Retina (tissue), 1 donor: ENCODE measurements around the gene C5orf24.
"Not testable (repeated sequence)": the region's sequence is repeated elsewhere in the genome, so short reads cannot be mapped to it uniquely, and the experiment has no call there.

Experiments used
- DNase-seq: peaks from one replicate; pipeline ENCODE4 v3.0.0-alpha.2; 2016

The C5orf24 gene

DNA sequence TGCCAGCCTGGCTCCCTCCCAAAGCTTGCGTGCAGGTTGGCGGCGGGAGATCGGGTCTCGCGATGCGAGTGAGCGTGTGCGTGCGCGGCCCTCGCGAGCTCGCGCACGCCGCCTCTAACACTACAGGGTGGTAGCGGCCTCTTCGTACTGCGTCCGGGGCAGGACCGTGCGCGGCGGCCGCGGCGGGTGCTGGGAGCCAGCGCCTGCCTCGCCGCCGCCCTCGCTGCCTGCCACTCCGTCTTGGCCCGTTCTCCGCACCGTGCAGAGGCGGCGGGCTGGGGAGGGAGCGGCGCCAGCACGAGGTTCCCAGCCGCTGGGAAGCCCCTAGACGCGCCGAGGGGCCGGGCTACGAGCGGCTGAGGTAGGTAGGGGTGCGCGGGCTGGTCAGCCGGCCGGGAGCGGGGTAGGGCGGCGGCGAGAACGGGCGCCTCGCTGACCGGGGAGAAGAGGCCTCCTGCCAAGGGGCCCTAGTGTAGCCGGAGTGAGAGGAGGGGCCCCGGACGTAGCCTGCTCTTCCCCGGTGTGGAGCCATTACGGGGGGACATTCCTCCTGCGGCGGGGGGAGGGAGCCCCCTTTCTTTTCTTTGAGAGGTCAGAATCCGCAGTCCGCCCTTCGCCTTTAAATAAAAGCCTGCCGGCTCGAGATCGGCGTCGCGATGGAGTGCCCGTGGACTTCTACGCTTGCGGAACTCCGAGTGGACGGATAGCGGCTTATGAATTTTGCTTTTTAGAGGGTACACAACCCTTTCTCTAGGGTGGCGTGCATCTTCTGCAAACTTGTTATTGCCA, at the start of gene C5orf24:
Gene C5orf24 (plus strand): TSS at position 117 of the 789 bp plus-strand sequence. CDS start 8,933 bp downstream, outside the sequence.
- peak; percentile 97 for DNase-seq

DNA sequence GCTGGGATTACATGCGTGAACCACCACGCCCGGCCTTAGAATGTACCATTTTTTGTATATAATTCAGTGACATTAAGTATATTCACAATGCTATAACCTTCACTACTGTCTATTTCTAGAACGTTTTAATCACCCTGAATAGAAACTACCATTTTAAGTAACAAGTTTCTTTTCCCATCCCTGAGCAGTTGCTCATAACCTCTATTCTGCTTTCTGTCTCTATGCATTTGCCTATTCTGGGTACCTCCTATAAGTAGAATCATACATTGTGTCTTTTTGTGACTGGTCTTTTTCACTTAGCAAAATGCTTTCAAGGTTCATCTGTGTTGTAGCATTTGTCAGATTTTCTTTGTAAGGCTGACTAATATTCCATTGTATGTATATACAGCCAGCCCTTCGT, 47.3 kb upstream of the C5orf24 start:
- DNase-seq = no peak

DNA sequence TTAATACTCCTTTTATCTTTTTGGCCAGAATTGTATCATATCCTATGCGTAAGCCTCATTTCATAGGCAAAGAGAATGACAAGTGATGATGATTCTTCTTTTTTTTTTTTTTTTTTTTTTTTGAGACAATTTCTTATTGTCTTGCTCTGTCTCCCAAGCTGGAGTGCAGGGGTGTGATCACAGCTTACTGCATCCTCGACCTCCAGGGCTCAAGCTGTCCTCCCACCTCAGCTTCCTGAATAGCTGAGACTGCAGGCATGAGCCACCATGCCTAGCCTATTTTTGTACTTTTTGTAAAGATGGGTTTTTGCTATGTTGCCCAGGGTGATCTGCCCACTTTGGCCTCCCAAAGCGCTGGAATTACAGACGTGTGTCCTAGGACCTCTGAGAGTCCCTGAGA, 41.9 kb upstream of the C5orf24 start:
- DNase-seq = no peak

DNA sequence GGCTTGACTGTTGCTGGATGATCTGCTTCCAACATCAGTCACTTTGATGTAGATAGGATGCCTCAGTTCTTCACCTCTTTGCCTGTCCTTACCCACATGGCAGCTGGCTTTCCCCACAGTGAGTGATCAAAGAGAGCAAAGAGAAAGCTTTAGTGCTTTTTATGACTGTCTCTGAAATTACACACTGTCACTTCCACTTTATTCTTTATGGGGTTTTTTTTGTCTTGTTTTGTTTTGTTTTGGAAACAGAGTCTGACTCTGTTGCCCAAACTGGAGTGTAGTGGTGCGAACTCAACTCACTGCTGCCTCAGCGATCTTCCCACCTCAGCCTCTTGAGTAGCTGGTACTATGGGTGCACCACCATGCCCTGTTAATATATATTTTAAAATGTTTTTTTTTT, 32.4 kb upstream of the C5orf24 start:
- no peak for DNase-seq

DNA sequence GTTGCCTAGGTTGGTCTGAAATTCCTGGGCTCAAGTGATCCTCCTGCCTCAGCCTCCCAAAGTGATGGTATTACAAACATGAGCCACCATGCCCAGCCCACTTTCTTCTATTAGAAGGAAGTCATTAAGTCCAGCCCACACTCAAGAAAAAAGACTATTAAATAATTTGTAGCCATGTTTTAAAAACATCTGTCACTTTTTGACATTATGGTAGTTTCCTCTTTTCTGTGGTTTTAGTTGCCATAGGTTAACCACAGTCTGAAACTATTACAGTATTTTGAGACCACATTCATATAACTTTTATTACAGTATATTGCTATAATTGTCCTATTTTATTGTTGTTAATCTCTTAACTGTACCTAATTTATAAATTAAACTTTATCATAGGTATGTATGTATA, 31.9 kb upstream of the C5orf24 start:
- DNase-seq = no peak

DNA sequence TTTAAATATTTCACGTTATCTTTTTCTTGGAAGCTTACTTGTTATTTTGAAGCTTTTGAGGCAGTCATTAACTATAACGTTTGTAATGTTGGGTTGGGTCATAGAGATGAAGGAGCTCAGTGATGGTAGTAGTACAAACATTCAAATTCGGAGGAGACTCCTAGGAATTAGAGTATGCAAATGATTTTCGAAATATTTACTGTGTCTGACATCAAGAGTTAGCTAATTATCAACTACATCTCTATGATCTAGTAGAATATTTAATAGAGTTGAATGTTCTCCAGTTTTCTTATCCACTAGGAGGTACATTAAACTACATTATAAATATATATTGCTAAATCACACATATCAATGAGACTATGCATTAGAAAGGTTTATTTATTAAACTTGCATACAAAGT, 28.8 kb upstream of the C5orf24 start:
- no peak for DNase-seq

DNA sequence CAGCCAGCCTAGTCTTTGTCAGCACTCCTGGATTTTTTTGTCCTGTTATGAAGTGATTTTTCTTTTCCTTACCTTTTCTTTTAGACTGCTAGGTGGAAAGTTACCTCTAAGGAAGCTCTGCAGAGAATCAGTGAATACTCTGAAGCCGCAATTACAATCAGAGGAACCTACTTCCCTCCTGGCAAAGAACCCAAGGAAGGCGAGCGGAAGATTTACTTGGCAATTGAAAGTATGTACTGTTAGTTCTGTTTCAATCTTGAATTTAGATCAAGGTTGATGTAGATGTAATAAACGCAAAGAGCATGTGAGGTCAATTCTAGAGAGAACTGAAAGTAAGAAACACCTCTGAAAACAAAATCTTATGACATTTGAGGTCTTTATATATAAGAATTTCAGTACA, 27.0 kb upstream of the C5orf24 start:
- DNase-seq = no peak

DNA sequence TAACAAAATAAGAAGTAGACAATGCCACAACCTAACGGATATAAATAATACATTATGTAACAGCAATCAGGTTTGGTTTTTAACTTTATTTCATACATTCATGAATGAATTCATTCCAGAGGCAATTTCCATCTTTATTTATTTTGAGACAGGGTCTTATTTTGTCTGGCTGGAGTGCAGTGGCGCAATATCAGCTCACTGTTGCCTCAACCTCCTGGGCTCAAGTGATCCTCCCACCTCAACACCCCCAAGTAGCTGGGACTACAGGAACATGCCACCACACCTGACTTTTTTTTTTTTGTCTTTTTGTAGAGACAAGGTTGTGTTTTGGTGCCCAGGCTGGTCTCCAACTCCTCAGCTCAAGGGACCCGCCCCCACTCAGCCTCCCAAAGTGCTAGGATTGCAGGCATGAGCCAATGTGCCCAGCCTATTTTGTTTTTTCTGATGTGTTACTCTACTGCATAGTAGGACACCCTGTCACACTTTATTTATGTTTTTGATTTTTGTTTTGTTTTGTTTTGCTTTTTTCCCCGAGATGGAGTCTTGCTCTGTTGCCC, 26.3 kb upstream of the C5orf24 start:
- no peak for DNase-seq

DNA sequence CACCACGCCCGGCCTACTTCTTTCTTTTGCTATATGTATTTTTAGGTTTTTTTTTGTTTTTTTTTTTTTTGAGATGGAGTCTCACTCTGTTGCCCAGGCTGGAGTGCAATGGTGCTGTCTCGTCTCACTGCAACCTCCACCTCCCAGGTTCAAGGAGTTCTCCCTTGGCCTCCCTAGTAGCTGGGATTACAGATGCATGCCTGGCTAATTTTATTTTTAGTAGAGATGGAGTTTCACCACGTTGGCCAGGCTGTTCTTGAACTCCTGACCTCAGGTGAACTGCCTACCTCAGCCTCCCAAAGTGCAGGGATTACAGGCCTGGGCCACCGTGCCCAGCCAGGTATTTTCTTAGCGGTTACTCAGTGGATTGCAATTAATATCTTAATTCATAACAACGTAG, 23.9 kb upstream of the C5orf24 start:
- DNase-seq = no peak

DNA sequence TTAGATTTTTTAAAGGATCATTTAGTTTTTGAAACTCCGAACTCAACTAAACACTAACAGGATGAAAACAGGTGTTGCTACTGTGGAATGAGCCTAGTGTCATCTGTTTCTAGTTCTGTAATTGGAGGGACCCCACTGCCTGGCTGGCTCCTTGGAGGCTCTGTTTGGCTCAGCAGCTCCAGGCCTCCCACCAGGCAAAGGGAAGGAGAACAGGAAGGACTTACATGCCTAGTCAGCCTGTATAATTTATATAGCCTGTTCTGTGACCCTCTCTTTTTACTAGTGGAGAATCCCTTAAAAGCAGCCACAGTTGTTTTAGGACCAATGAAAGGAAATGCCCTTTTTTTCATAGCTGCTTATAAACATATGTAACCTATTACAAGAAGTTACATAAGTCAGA, 21.1 kb upstream of the C5orf24 start:
- DNase-seq = no peak

DNA sequence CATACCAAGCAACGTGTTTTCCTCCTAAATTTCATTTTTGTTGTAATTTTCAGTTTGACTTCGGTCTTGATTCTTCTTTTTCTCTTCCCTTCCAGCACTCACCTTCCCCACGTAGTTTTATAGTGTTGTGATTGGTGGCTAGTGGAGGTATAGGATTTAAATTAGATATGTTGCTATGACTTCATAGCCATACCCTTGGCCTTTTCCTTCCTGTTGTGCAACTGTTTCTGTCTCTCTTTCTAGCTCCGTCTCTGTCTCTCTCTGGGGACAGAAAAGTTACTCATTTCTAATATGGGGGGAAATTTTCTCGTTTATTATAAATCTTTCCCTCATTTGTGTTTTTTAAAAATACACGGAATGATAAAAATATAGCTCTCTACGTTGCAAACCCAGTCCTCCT, 20.6 kb upstream of the C5orf24 start:
- no peak for DNase-seq

DNA sequence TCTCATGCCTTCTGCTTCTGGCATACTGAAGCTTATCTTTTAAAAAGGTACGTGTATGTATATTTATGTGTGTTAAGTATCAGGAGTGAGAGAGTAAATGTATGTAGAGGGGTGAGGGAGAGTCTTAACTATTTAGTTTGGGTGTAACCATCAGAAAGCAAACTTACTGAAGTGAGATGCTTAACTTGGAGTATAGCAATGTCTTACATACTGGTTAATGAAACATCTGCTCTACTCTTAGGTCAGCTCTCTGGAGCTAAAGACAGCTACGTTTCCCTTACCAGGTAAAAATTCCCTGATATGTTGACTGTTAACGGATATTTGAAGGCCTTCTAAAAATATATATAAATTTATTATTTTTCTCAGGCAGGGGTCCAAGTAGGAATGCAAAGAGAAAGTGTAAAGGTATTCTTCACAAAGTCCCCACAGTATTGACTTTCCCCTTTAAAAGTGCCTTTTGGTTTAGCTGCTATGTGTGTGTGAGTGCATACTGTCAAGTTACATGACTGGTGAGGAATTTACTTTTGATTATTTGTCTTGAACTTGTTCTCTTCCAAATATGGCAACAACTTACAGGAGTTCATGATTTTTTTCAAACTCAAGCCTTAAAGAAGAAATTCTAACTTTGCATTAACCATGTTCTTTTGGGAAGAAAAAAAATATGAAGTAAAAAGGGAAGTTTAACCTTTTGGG, 12.3 kb upstream of the C5orf24 start:
- DNase-seq = no peak

DNA sequence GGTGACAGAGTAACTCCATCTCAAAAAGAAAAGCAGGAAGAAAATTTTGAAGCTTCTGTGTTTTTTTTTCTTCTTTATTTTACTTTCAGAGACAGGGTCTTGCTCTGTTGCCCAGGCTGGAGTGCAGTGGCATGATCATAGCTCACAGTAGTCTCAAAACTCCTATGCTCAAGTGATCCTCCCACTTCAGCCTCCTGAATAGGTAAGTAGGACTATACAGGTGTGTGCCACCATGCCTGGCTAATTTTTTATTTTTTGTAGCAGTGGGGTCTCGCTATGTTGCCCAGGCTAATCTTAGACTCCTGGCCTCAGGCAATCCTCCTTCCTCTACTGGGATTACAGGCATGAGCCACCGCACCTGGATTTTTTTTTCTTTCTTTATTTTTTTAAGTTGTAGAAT, 10.1 kb upstream of the C5orf24 start:
- no peak for DNase-seq

DNA sequence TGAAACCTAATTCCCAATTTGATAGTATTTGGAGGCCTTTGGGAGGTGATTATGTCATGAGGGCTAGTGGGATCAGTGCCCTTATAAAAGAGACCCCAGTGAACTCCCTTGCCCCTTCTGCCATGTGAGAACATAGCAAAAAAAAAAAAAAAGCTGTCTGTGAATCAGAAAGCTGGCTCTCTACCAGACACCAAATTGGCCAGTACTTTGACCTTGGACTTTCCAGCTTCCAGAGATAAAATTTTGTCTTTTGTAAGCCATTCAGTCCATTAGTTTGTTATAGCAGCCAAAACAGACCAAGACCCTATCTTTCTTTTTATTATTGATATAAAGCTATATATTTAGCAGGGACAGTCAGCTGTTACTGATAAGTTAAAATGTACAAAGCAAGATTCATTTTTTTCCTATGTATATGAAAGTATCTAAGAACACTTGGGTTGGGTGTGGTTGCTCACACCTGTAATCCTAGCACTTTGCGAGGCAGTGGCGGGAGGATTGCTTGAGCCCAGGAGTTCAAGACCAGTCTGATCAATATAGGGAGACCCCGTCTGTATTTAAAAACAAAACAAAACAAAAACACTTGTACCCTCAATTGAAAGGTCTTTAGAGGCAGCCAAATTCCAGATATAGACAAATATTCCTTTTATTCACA, 8.1 kb upstream of the C5orf24 start:
- no peak for DNase-seq

DNA sequence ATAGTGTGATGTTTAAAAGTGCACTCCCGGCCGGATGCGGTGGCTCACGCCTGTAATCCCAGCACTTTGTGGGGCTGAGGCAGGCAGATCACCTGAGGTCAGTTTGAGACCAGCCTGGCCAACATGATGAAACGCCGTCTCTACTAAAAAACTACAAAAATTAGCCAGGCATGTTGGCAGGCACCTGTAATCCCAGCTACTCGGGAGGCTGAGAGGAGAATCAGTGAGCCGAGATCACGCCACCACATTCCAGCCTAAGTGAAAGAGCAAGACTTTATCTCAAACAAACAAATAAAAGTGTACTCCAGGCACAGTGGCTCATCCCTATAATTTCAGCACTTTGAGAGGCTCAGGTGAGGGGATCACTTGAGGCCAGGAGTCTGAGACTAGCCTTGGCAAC, 7.4 kb upstream of the C5orf24 start:
- not testable (repeated sequence) for DNase-seq

DNA sequence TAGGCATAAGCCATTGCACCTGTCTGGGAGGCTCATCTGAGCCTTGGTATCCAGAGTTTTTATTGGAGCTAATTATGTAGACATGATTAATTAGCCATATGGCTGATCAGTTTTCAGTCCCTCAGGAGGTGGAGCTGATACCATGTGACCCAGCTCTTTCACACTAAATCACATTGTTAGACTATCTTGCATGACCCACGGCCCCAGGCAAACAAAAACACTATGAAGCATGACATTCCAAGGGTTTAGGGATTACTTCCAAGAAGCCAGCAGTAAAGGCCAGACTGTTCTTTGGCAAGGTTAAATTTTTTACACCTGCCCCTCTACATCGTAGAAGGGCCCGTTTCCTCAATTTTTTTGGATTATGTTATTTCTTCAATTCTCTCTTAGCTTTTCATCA, 5.0 kb upstream of the C5orf24 start:
- no peak for DNase-seq

DNA sequence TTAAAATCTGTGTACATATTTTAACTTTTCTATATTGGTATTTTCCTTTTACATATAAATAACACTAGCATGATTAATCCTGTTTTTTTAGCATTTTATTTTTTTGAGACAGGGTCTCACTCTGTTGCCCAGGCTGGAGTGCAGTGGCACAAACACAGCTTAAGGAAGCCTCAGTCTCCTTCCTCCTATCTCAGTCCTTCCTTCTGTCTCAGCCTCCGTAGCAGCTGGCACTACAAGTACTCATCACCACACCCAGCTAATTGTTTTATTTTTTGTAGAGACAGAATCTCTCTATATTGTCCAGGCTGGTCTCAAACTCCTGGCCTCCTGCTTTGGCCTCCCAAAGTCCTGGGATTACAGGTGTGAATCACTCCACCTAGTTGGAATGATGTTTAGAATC, 1.5 kb upstream of the C5orf24 start:
- DNase-seq = no peak

DNA sequence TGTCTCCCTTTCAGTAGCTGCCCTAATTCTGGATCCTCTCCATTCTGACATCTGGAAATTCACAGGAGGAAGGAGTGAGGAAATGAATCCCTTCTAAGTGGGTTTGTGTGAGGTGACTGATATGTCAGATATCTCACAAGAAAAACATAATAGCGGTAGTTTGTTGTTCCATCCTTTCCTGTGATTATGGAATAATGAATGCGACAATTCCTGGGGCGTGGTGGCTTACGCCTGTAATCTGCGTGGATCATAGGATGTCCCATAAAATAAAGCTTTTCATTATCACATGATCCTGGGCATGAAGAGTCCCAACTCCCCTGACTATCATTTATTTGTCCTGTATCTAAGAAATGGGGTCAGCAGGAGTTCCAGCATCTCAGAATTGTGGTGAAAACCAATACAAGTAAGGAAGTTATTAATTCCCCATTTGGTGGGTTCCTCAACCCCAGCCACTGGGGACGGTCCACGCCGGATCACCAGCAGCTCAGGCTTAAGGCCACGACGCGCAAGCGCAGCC, 375 bp upstream of the C5orf24 start:
- DNase-seq = no peak

DNA sequence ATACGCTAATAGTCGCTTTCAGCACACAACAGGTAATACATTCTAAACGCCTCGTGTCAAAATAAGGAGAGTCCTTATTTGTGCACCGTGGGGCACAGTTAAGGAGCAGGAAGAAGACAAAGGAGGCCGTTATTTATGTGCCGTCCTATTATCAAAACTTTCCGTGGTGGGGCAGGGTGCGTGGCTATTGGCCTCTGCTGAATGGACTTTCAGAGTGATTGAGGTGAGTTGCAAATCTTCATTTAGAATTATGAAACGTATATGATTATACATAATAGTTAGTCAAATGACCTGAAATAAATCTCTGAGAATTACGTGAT, 833 bp downstream of the C5orf24 start:
- DNase-seq = no peak

DNA sequence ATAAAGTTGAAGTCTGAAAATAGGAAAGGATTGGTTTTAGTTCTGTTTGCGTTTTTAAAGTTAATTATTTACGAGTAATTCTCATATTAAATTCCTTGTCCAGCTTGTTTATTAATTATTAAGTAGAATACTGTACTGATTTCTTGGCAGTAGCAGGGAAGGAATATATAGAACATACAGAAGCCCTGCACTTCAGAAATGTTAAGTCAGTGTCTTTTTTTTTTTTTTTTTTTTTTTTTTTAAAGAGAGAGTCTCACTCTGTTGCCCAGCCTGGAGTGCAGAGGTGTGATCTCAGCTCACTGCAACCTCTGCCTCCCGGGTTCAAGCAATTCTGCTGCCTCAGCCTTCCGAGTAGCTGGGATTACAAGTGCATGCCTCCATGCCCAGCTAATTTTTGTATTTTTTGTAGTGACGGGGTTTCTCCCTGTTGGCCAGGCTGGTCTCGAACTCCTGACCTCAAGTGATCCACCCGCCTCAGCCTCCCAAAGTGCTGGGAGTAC, 3.7 kb downstream of the C5orf24 start:
- not testable (repeated sequence) for DNase-seq

DNA sequence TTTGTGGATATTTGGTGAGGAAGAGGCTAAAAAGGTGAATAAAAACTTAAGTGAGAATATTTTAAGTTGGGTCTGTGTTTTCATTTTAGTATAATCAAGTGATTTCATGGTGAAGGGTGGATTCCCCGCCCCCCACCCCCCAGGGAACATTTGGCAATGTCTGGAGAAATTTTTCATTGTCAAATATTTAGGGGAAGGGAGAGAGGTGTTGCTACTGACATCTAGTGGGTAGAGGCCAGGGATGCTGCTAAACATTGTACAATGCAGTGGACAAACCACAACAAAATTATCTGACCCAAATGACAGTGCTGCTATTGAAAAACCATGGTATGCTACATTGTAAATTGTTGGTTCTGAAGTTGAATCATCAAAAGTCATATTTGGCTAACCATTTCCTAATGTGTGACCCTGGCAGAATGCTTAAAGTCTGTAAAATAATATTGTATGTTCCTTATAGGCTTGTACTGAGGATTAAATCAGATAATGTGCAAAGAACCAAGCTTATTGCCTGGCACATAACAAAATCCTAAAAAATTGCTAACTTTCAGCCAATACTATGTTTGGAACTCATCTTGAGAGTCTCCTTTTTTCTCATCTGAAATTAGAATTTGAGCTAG, 5.6 kb downstream of the C5orf24 start:
- no peak for DNase-seq

DNA sequence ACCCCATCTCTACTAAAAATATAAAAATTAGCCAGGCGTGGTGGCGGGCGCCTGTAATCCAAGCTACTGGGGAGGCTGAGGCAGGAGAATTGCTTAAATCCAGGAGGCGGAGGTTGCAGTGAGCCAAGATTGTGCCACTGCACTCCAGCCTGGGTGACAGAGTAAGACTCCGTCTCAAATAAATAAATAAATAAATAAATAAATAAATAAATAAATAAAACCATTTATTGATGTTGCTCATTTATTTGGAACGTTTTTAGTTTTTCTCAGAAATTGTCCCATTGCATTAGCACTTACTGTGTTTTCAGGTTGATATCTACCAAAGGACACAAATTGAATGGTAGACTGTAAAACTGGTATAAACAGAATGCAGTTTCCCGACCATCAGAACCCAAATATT, 10.7 kb downstream of the C5orf24 start:
- not testable (repeated sequence) for DNase-seq

DNA sequence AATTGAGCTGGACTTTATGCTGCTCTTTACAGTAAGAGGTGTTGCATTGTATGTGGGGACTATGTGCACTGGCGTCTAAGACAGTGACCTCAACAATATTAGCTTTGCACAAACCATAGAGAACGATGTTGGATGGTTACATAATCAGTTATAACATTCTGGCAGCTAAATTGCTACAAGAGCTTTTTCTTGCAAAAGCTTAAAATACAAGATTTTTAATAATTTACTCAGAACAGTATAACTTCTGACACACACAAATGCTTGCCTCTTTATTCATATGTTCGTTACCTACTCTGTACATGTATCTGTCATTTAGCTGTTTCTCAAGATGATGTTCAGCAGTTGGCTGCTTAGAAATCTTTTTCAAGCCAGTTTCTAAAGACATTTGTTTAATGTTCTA, 11.6 kb downstream of the C5orf24 start:
- DNase-seq = no peak
